ENCODE results near the gene SH3RF1.

DNA sequence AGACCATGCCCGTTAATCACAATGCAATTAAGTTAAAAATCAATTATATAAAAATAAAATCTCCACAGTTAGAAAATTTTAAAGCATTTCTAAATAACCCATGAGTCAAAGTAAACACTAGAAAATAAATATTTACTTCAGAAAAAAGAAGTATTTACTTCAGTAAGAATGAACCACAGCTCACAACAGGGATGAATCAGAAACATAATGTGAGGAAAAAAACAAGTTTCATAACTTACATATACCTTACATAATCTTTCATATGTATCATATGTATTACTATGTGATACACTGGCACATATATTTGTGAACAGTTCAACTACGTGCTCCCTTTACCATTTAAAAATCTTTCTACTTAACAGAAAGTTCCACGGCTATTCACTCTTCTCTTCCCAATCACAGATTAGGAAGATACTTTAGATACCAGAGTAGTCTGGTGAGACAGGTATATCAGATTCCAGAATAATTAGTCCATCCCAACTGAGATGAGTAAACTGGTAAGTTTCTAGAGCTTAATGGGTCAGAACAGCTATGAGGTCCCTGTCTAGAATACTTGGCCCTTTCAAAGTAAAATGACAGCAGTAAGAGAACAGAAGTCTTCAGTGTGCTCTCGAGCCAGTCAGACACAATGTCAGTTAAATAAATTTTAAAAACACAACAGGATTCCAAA lies 70.3 kb downstream of the SH3RF1 start:
- TF ChIP-seq, protein P1, sequence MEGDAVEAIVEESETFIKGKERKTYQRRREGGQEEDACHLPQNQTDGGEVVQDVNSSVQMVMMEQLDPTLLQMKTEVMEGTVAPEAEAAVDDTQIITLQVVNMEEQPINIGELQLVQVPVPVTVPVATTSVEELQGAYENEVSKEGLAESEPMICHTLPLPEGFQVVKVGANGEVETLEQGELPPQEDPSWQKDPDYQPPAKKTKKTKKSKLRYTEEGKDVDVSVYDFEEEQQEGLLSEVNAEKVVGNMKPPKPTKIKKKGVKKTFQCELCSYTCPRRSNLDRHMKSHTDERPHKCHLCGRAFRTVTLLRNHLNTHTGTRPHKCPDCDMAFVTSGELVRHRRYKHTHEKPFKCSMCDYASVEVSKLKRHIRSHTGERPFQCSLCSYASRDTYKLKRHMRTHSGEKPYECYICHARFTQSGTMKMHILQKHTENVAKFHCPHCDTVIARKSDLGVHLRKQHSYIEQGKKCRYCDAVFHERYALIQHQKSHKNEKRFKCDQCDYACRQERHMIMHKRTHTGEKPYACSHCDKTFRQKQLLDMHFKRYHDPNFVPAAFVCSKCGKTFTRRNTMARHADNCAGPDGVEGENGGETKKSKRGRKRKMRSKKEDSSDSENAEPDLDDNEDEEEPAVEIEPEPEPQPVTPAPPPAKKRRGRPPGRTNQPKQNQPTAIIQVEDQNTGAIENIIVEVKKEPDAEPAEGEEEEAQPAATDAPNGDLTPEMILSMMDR (IDR thresholded peaks at IDR 0.05), result no peak
- TF ChIP-seq POLR2A (IDR thresholded peaks at IDR 0.05), result no peak

Data from body of pancreas (tissue), 4 donors.